ENCODE results near the gene SREBF2. TPM values are rescaled to one million over a fixed set of nuclear protein-coding genes. Genes with fewer than 3 reads are reported as not detected.

Gene SREBF2
- total RNA-seq, 1 donor from 2014 or later = 200 TPM

- no peak for TF ChIP-seq CTCF (IDR thresholded peaks at IDR 0.05; ENCODE audit: unreplicated experiment)
- no peaks in the 10 kb centered on the region for H3K9me3 Mint-ChIP-seq (ENCODE audit: unreplicated experiment)
- H3K4me3 Mint-ChIP-seq (ENCODE audit: unreplicated experiment) = no peak overlapping the region
- no peak for DNase-seq (ENCODE audit: low spot score)
- H3K36me3 Mint-ChIP-seq (ENCODE audit: low read depth, unreplicated experiment) = peaks cover 49% of the 10 kb centered on the region
- H3K27ac Mint-ChIP-seq (ENCODE audit: unreplicated experiment) = no peak overlapping the region
- H3K27me3 Mint-ChIP-seq (ENCODE audit: unreplicated experiment) = no peaks in the 10 kb centered on the region
- H3K4me1 Mint-ChIP-seq (ENCODE audit: unreplicated experiment) = no peaks in the 10 kb centered on the region
Measured at GRCh38 chr22:41885116-41885515, 52.2 kb downstream of the SREBF2 start.

- H3K4me3 Mint-ChIP-seq (ENCODE audit: unreplicated experiment) = no peak overlapping the region
- peaks cover 46% of the 10 kb centered on the region for H3K36me3 Mint-ChIP-seq (ENCODE audit: low read depth, unreplicated experiment)
- H3K27ac Mint-ChIP-seq (ENCODE audit: unreplicated experiment) = no peak overlapping the region
- no peak for TF ChIP-seq CTCF (IDR thresholded peaks at IDR 0.05; ENCODE audit: unreplicated experiment)
- H3K27me3 Mint-ChIP-seq (ENCODE audit: unreplicated experiment) = no peaks in the 10 kb centered on the region
- no peaks in the 10 kb centered on the region for H3K4me1 Mint-ChIP-seq (ENCODE audit: unreplicated experiment)
- DNase-seq (ENCODE audit: low spot score) = no peak
- H3K9me3 Mint-ChIP-seq (ENCODE audit: unreplicated experiment) = no peaks in the 10 kb centered on the region
Measured at GRCh38 chr22:41885516-41885915, 52.6 kb downstream of the SREBF2 start.

GRCh38 chr22:41888627-41889200, 55.8 kb downstream of the SREBF2 start:
- H3K9me3 Mint-ChIP-seq (ENCODE audit: unreplicated experiment) = no peaks in the 10 kb centered on the region
- no peak overlapping the region for H3K27ac Mint-ChIP-seq (ENCODE audit: unreplicated experiment)
- peaks cover 43% of the 10 kb centered on the region for H3K36me3 Mint-ChIP-seq (ENCODE audit: low read depth, unreplicated experiment)
- no peaks in the 10 kb centered on the region for H3K4me1 Mint-ChIP-seq (ENCODE audit: unreplicated experiment)
- TF ChIP-seq CTCF (IDR thresholded peaks at IDR 0.05; ENCODE audit: unreplicated experiment) = no peak
- H3K4me3 Mint-ChIP-seq (ENCODE audit: unreplicated experiment) = no peak overlapping the region
- DNase-seq (ENCODE audit: low spot score) = no peak
- no peaks in the 10 kb centered on the region for H3K27me3 Mint-ChIP-seq (ENCODE audit: unreplicated experiment)

GRCh38 chr22:41891407-41891806, 58.5 kb downstream of the SREBF2 start:
- no peaks in the 10 kb centered on the region for H3K4me1 Mint-ChIP-seq (ENCODE audit: unreplicated experiment)
- H3K27me3 Mint-ChIP-seq (ENCODE audit: unreplicated experiment) = no peaks in the 10 kb centered on the region
- DNase-seq (ENCODE audit: low spot score) = no peak
- no peaks in the 10 kb centered on the region for H3K9me3 Mint-ChIP-seq (ENCODE audit: unreplicated experiment)
- H3K4me3 Mint-ChIP-seq (ENCODE audit: unreplicated experiment) = peak overlapping the region; percentile 65
- no peak overlapping the region for H3K27ac Mint-ChIP-seq (ENCODE audit: unreplicated experiment)
- no peak for TF ChIP-seq CTCF (IDR thresholded peaks at IDR 0.05; ENCODE audit: unreplicated experiment)
- H3K36me3 Mint-ChIP-seq (ENCODE audit: low read depth, unreplicated experiment) = peaks cover 30% of the 10 kb centered on the region

GRCh38 chr22:41892721-41893120, 59.8 kb downstream of the SREBF2 start:
- H3K27ac Mint-ChIP-seq (ENCODE audit: unreplicated experiment) = no peak overlapping the region
- H3K9me3 Mint-ChIP-seq (ENCODE audit: unreplicated experiment) = no peaks in the 10 kb centered on the region

More at GRCh38 chr22:41892721-41893120, 59.8 kb downstream of the SREBF2 start:
- no peak overlapping the region for H3K4me3 Mint-ChIP-seq (ENCODE audit: unreplicated experiment)
- peaks cover 31% of the 10 kb centered on the region for H3K36me3 Mint-ChIP-seq (ENCODE audit: low read depth, unreplicated experiment)
- peaks cover 3% of the 10 kb centered on the region for H3K27me3 Mint-ChIP-seq (ENCODE audit: unreplicated experiment)
- no peak for DNase-seq (ENCODE audit: low spot score)
- no peak for TF ChIP-seq CTCF (IDR thresholded peaks at IDR 0.05; ENCODE audit: unreplicated experiment)
- H3K4me1 Mint-ChIP-seq (ENCODE audit: unreplicated experiment) = no peaks in the 10 kb centered on the region

Data from endothelial cell (in vitro differentiated cells).